GM23248 (cell line): ENCODE data around the gene PIGM. TPM values are rescaled to one million over a fixed set of nuclear protein-coding genes. Genes with fewer than 3 reads are reported as not detected.

ENCODE experiments used
- DNase-seq: peaks from one replicate; pipeline ENCODE4 v3.0.0-alpha.2; 2015
- H2AFZ ChIP-seq: fragments of 200-600 bp; sonication (generic); 2 replicates; pipeline ENCODE4 v1.6.1; 2016; ENCODE audit warnings: antibody characterized with exemption
- H3F3A ChIP-seq: fragments of 200-600 bp; sonication (generic); 2 replicates; pipeline ENCODE4 v1.6.1; 2016; ENCODE audit warnings: mild to moderate bottlenecking, antibody characterized with exemption, mixed run types; ENCODE audit not compliant: insufficient read depth
- H3K27ac ChIP-seq: fragments of 200-600 bp; sonication (generic); 2 replicates; pipeline ENCODE4 v1.5.1; 2016; ENCODE audit warnings: mild to moderate bottlenecking
- H3K27me3 ChIP-seq: fragments of 200-600 bp; sonication (generic); replicated peaks from 2 replicates; pipeline ENCODE4 v1.6.1; 2016; ENCODE audit warnings: mild to moderate bottlenecking; ENCODE audit not compliant: insufficient read depth
- H3K36me3 ChIP-seq: fragments of 200-600 bp; sonication (generic); 2 replicates; pipeline ENCODE4 v1.6.1; 2016; ENCODE audit warnings: low read depth, mild to moderate bottlenecking
- H3K4me1 ChIP-seq: fragments of 200-600 bp; sonication (generic); 2 replicates; pipeline ENCODE4 v1.6.1; 2016; ENCODE audit warnings: mild to moderate bottlenecking; ENCODE audit not compliant: insufficient read depth
- H3K4me2 ChIP-seq: fragments of 200-600 bp; sonication (generic); one replicate; pipeline ENCODE4 v1.6.1; 2016; ENCODE audit warnings: mild to moderate bottlenecking; ENCODE audit not compliant: unreplicated experiment
- H3K4me3 ChIP-seq: fragments of 200-600 bp; sonication (generic); 2 replicates; pipeline ENCODE4 v1.5.1; 2016; ENCODE audit warnings: mild to moderate bottlenecking
- H3K79me2 ChIP-seq: fragments of 200-600 bp; sonication (generic); 2 replicates; pipeline ENCODE4 v1.6.1; 2016; ENCODE audit warnings: mild to moderate bottlenecking; ENCODE audit not compliant: insufficient read depth
- H3K9ac ChIP-seq: fragments of 200-600 bp; sonication (generic); 2 replicates; pipeline ENCODE4 v1.6.1; 2016; ENCODE audit warnings: mild to moderate bottlenecking
- H3K9me2 ChIP-seq: fragments of 200-600 bp; sonication (generic); 2 replicates; pipeline ENCODE4 v1.6.1; 2016; ENCODE audit warnings: mixed run types, mild to moderate bottlenecking, moderate library complexity; ENCODE audit not compliant: insufficient read depth
- H3K9me3 ChIP-seq: fragments of 200-600 bp; sonication (generic); one replicate; pipeline ENCODE4 v1.6.1; 2017; ENCODE audit warnings: low read depth
- H4K20me1 ChIP-seq: fragments of 200-600 bp; sonication (generic); 2 replicates; pipeline ENCODE4 v1.6.0; 2016; ENCODE audit not compliant: insufficient read depth
- EZH2 ChIP-seq: fragments of 200-600 bp; sonication (generic); IDR thresholded peaks from 2 replicates; pipeline ENCODE4 v1.6.1; 2018; ENCODE audit warnings: antibody characterized with exemption, mild to moderate bottlenecking; ENCODE audit not compliant: insufficient read depth, poor library complexity, severe bottlenecking
- EZH2phosphoT487 ChIP-seq: fragments of 200-600 bp; sonication (generic); IDR thresholded peaks from 2 replicates; pipeline ENCODE4 v1.6.1; 2018; ENCODE audit warnings: antibody characterized with exemption, moderate library complexity, mild to moderate bottlenecking, low read depth; ENCODE audit not compliant: insufficient read depth
- WGBS, 2 experiments: methylation state at CpG; one replicate each; pipeline ENCODE4 v1.1.6; 2015 to 2017; ENCODE audit warnings: low lambda C conversion rate in 2 of 2, low coverage in 1 of 2; ENCODE audit errors: missing lambda C conversion rate in 2 of 2; 5-methylcytosine and 5-hydroxymethylcytosine counted together
- in situ Hi-C: fragments of 300-500 bp; cut with MboI; formaldehyde crosslinking; loops from 2 replicates; pipeline ENCODE4 v1.15.0; 2020
- polyA plus RNA-seq: library from polyadenylated mRNA; unstranded; fragments of >200 nt; fragmentation: Nextera tagmentation; extraction: Ambion mirVana; gene quantifications from 2 replicates; pipeline ENCODE4 v1.2.1, GENCODE V29; 2016
- total RNA-seq: library from RNA; depleted of rRNA; stranded (reverse); fragments of >200 nt; shearing (Covaris generic); gene quantifications from 2 replicates; pipeline ENCODE4 v1.2.3, GENCODE V29; 2014

PIGM gene
- total and polyA plus RNA-seq, 2 experiments from 2014 or later, result 5.4 to 5.5 TPM

DNA sequence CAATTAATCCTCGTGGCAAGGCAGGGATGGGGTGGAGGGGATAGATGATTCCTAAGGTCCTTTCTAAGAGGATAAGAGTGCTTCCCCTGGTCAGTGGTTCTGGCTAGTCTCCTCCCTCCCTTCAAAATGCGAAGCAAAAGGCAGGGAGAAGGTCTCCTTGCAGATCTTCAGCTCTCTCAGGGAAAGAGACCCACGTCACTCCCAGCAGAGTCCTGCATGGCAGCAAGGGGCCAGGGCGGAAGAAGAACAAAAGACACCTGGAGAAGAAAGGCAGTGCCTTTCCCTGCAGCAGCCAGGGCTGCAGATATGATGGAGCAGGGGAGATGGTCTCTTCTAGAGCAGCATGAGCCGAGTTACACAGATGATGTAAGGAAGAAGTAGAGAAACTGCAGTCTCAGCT is 48.1 kb downstream of the PIGM start:
- Histone ChIP-seq H3K36me3 (peaks cover 28% of the 10 kb centered on the region; the same call in 1 of the 2 replicates), H4K20me1 (no peaks in the 10 kb centered on the region), H3K79me2 (no peaks in the 10 kb centered on the region), H3K9me2 (no peaks in the 10 kb centered on the region), H3K9me3 (no peaks in the 10 kb centered on the region), H3K27ac (no peak overlapping the region), H3F3A (no peaks in the 10 kb centered on the region), H3K9ac (no peak overlapping the region), H3K4me1 (no peaks in the 10 kb centered on the region), H3K4me3 (no peak overlapping the region), H3K4me2 (no peak overlapping the region), H2AFZ (no peak overlapping the region), H3K27me3 (no peaks in the 10 kb centered on the region)
- TF ChIP-seq EZH2phosphoT487 (no peak), EZH2 (no peak)
- no peak for DNase-seq
- 58 to 61% methylated on average over 5 of the region's 5 CpGs for WGBS, 2 experiments
- in situ Hi-C loops, result no loop called here

DNA sequence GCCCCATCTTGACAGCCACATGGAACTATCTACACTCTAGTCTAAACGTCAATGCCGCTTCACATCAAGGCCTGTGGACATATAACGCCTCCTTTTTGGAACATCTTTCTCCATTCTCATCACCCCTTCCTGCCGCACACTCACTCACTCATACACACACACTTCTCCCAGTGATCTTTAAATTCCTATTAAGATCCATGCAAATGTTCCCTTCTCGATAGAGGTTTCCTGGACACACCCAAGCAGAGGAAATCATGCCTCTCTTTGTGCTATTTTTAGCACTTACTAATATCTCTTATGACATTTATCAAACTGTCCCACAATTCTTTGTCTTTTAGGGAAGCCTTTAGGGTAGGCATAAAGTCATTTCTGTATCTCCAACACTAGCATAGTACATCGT is 49.5 kb downstream of the PIGM start:
- Histone ChIP-seq H2AFZ (no peak overlapping the region), H3K36me3 (peaks cover 42% of the 10 kb centered on the region; the same call in 1 of the 2 replicates), H3F3A (no peaks in the 10 kb centered on the region), H3K27ac (no peak overlapping the region), H3K4me2 (no peak overlapping the region), H3K9me3 (no peaks in the 10 kb centered on the region), H3K79me2 (no peaks in the 10 kb centered on the region), H3K9me2 (no peaks in the 10 kb centered on the region), H3K9ac (no peak overlapping the region), H3K4me3 (no peak overlapping the region), H4K20me1 (no peaks in the 10 kb centered on the region), H3K27me3 (no peaks in the 10 kb centered on the region), H3K4me1 (no peaks in the 10 kb centered on the region)
- DNase-seq, result no peak
- in situ Hi-C loops, result no loop called here
- WGBS, 2 experiments, result 74 to 76% methylated on average over 6 of the region's 6 CpGs
- TF ChIP-seq EZH2phosphoT487, result no peak
- no peak for TF ChIP-seq EZH2

DNA sequence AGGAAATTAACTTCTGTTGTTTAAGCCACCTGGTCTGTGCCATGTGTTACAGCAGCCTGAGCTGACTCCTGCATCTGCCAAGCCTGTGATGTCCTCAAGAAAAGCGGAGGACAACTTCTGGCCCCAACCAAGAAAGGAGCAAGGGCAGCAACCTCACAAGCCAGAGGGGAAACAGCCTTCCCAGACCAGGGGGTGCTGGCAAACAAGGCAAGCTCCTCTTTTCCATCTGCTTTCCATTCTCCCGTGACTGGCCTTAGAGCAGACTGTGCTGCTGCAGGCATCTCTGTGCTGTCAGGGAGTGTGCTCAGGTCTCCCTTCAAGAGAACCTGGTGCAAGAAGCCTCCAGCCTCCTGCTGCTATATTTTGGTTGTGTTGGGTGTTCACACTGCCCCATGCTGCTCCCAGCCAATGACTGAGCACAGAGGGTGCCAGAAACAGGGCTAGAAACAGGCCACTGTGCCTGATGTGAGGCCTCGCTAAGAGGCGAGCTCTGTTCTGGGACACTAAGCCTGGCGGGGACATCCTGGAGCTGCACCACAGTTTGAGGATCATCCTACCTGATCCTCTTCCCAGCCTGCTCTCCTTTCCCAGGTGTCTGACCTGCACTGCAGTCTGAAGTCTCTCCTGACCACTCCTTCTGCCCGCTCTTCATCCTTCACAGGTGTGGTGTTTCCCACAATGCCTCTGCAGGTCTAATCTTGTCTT is 50.3 kb downstream of the PIGM start:
- Histone ChIP-seq H3K9me3 (no peaks in the 10 kb centered on the region), H4K20me1 (no peaks in the 10 kb centered on the region), H3F3A (no peaks in the 10 kb centered on the region), H3K36me3 (peaks cover 43% of the 10 kb centered on the region; the same call in 1 of the 2 replicates), H2AFZ (no peak overlapping the region), H3K79me2 (no peaks in the 10 kb centered on the region), H3K4me1 (no peaks in the 10 kb centered on the region), H3K4me3 (no peak overlapping the region), H3K4me2 (no peak overlapping the region), H3K27ac (no peak overlapping the region), H3K27me3 (no peaks in the 10 kb centered on the region), H3K9ac (no peak overlapping the region), H3K9me2 (no peaks in the 10 kb centered on the region)
- TF ChIP-seq EZH2 (no peak), EZH2phosphoT487 (no peak)
- in situ Hi-C loops, result no loop called here
- no peak for DNase-seq
- WGBS, 2 experiments, result 87 to 89% methylated on average over 6 of the region's 6 CpGs

DNA sequence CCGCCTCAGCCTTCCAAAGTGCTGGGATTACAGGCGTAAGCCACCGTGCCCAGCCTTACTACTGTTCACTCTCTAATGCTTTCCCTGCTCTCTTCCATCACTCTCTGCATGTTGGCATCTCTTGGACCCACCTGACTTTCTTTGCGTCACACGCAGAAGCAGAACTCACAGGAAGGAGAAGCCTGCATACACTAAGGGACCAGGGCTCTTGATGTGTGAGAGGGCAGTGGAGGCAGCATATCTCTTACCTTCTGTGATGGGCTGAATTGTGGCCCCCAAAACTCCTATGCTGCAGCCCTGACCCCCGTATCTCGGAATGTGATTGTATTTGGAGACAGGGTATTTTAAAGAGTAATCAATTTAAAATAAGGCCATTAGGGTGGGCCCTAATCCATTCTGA is 51.0 kb downstream of the PIGM start:
- in situ Hi-C loops, result no loop called here
- no peaks in the 10 kb centered on the region for H3K4me1 ChIP-seq
- H3K4me3 ChIP-seq, result no peak overlapping the region
- TF ChIP-seq EZH2, result no peak
- no peak for TF ChIP-seq EZH2phosphoT487
- H3K27me3 ChIP-seq, result no peaks in the 10 kb centered on the region
- H3K27ac ChIP-seq, result no peak overlapping the region
- 91% methylated on average over 7 of the region's 7 CpGs for WGBS, 2 experiments
- no peaks in the 10 kb centered on the region for H3K9me2 ChIP-seq
- no peak overlapping the region for H2AFZ ChIP-seq
- no peak overlapping the region for H3K9ac ChIP-seq
- no peaks in the 10 kb centered on the region for H3K79me2 ChIP-seq
- no peaks in the 10 kb centered on the region for H4K20me1 ChIP-seq
- no peak overlapping the region for H3K4me2 ChIP-seq
- no peak for DNase-seq
- H3K36me3 ChIP-seq, result peaks cover 43% of the 10 kb centered on the region; the same call in 1 of the 2 replicates
- H3F3A ChIP-seq, result no peaks in the 10 kb centered on the region
- H3K9me3 ChIP-seq, result no peaks in the 10 kb centered on the region
